Panc1 (cell line): ENCODE results near the gene TUBGCP3. TPM values are rescaled to one million over a fixed set of nuclear protein-coding genes. Genes with fewer than 3 reads are reported as not detected.

Experiments
- ATAC-seq: fragments of 200-7000 bp; cut with Tn5 transposase; 2 replicates; pipeline ENCODE4 v1.9.1; 2020; ENCODE audit warnings: mild to moderate bottlenecking, moderate library complexity
- BruUV-seq: library from RNA; stranded (reverse); fragments of 400-500 nt; replicated peaks from 2 replicates; lab custom pipeline; 2021; lab: Mats Ljungman, UMichigan
- CTCF ChIA-PET: fragments of 300-600 bp; sonication (Branson Sonifier 250); formaldehyde crosslinking; loops from one replicate; lab custom pipeline; 2022; ENCODE audit warnings: antibody characterized with exemption; lab: Charles Lee
- POLR2A ChIA-PET: fragments of 300-600 bp; sonication (Branson Sonifier 250); formaldehyde crosslinking; loops from one replicate; lab custom pipeline; 2022; ENCODE audit warnings: antibody characterized with exemption; lab: Charles Lee
- DNase-seq: peaks from one replicate; pipeline ENCODE4 v3.0.0-alpha.2; 2010; ENCODE audit warnings: low read depth, low spot score
- H3K27ac ChIP-seq: 2 replicates; pipeline ENCODE4 v1.5.1; 2011; ENCODE audit warnings: mild to moderate bottlenecking, low read length, inconsistent platforms
- H3K27me3 ChIP-seq: fragments of 200-500 bp; sonication (Bioruptor generic); 2 replicates; pipeline ENCODE4 v1.6.0; 2014; ENCODE audit warnings: low read length, inconsistent platforms; ENCODE audit not compliant: control insufficient read depth, insufficient read depth
- H3K36me3 ChIP-seq: fragments of 200-500 bp; sonication (Bioruptor generic); 2 replicates; pipeline ENCODE4 v1.5.1; 2014; ENCODE audit warnings: inconsistent platforms, mild to moderate bottlenecking, low read length, moderate library complexity; ENCODE audit not compliant: control insufficient read depth, insufficient read depth
- H3K4me1 ChIP-seq: 2 replicates; pipeline ENCODE4 v1.5.1; 2011; ENCODE audit warnings: inconsistent platforms, mild to moderate bottlenecking, low read length, moderate library complexity; ENCODE audit not compliant: control insufficient read depth, insufficient read depth
- H3K4me3 ChIP-seq, 2 experiments: 2 replicates each; pipeline ENCODE4 v1.5.1; 2011 to 2012; ENCODE audit warnings: low read depth in 2 of 2, low read length in 2 of 2, mild to moderate bottlenecking in 2 of 2, inconsistent platforms in 1 of 2, moderate library complexity in 1 of 2
- H3K9me3 ChIP-seq: fragments of 200-500 bp; sonication (Bioruptor generic); 2 replicates; pipeline ENCODE4 v1.5.1; 2014; ENCODE audit warnings: low read depth, mild to moderate bottlenecking, inconsistent platforms, low read length, moderate library complexity; ENCODE audit not compliant: control insufficient read depth, insufficient read depth
- CTCF ChIP-seq: fragments of 450-650 bp; IDR thresholded peaks from 2 replicates; pipeline ENCODE4 v1.5.1; 2017; ENCODE audit warnings: mild to moderate bottlenecking
- POLR2AphosphoS5 ChIP-seq: IDR thresholded peaks from 2 replicates; pipeline ENCODE4 v1.6.1; 2012; ENCODE audit warnings: mild to moderate bottlenecking, low read depth, low read length, moderate library complexity
- SIN3A ChIP-seq: IDR thresholded peaks from 2 replicates; pipeline ENCODE4 v1.6.1; 2012; ENCODE audit warnings: low read depth, mild to moderate bottlenecking, low read length, moderate library complexity, borderline replicate concordance; ENCODE audit not compliant: insufficient read depth
- TCF7L2 ChIP-seq: IDR thresholded peaks from 2 replicates; pipeline ENCODE4 v1.6.1; 2011; ENCODE audit warnings: mild to moderate bottlenecking, low read depth, low read length, inconsistent platforms
- in situ Hi-C: cut with HindIII; loops from 2 replicates; pipeline ENCODE4 v1.10.0; 2016; ENCODE audit warnings: low sequenced_read_pairs, low pct_unique_long_range_greater_than_20kb
- intact Hi-C: fragments of 100-400 bp; cut with micrococcal nuclease; formaldehyde crosslinking; loops from one replicate; pipeline ENCODE4 v1.10.0; 2022; ENCODE audit not compliant: unreplicated experiment
- total RNA-seq: library from RNA; stranded (reverse); gene quantifications from one replicate; pipeline ENCODE4 v1.2.1, GENCODE V29; 2021; ENCODE audit not compliant: unreplicated experiment
- TF ChIP-seq, protein P1 (sequence below), 2 experiments: IDR thresholded peaks; 2 replicates each; pipeline ENCODE4 v1.6.1; 2011 to 2012; ENCODE audit warnings: low read depth in 2 of 2, control low read depth in 1 of 2, low read length in 1 of 2, mild to moderate bottlenecking in 1 of 2, moderate library complexity in 1 of 2; ENCODE audit not compliant: insufficient read depth in 1 of 2

Gene TUBGCP3
- total RNA-seq, 1 experiment from 2014 or later, result 28.4 TPM

- DNase-seq, result no peak
- no peak for ATAC-seq
- intact Hi-C loops (no loop called here), in situ Hi-C loops (no loop called here)
- Histone ChIP-seq H3K9me3 (no peaks in the 10 kb centered on the region), H3K27me3 (no peaks in the 10 kb centered on the region), H3K27ac (no peak overlapping the region), H3K4me3 (no peak overlapping the region), H3K4me1 (no peaks in the 10 kb centered on the region), H3K36me3 (no peaks in the 10 kb centered on the region)
- BruUV-seq, result no TSS peak
- TF ChIP-seq CTCF, result no peak
- no peak for TF ChIP-seq SIN3A
- TF ChIP-seq, protein P1, sequence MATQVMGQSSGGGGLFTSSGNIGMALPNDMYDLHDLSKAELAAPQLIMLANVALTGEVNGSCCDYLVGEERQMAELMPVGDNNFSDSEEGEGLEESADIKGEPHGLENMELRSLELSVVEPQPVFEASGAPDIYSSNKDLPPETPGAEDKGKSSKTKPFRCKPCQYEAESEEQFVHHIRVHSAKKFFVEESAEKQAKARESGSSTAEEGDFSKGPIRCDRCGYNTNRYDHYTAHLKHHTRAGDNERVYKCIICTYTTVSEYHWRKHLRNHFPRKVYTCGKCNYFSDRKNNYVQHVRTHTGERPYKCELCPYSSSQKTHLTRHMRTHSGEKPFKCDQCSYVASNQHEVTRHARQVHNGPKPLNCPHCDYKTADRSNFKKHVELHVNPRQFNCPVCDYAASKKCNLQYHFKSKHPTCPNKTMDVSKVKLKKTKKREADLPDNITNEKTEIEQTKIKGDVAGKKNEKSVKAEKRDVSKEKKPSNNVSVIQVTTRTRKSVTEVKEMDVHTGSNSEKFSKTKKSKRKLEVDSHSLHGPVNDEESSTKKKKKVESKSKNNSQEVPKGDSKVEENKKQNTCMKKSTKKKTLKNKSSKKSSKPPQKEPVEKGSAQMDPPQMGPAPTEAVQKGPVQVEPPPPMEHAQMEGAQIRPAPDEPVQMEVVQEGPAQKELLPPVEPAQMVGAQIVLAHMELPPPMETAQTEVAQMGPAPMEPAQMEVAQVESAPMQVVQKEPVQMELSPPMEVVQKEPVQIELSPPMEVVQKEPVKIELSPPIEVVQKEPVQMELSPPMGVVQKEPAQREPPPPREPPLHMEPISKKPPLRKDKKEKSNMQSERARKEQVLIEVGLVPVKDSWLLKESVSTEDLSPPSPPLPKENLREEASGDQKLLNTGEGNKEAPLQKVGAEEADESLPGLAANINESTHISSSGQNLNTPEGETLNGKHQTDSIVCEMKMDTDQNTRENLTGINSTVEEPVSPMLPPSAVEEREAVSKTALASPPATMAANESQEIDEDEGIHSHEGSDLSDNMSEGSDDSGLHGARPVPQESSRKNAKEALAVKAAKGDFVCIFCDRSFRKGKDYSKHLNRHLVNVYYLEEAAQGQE (IDR thresholded peaks at IDR 0.05; ENCODE audit: insufficient read depth in 1 of 2, low read depth in 2 of 2, low read length in 1 of 2), result no peak
- TF ChIP-seq TCF7L2, result no peak
- no peak for TF ChIP-seq POLR2AphosphoS5
- POLR2A ChIA-PET, result no interaction called here
- CTCF ChIA-PET, result no interaction called here
Observed at GRCh38 chr13:112479389-112479788, 108.6 kb downstream of the TUBGCP3 start.

DNA sequence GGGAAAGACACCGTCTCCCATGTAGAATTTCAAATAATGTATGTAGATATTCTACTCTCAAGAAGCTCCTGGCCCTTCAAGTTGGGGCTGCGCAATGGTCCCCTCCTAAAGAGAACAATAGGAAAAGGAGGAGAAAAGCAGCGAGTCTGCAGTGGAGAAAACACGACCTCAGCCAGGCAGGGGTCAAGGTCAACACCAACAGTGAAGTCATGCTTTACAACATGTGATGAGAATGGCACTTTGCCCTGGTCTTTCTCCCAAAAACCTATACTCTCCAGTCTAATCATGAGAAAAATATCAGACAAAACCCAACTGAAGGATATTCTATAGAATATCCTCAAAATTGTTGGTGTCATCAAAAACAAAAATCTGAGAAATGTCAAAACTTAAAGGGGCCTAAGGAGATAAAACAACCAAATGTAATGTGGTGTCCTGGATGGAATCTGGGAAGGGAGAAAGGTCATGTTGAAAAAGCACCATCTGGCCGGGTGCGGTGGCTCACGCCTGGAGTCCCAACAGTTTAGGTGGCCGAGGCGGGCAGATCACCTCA lies 110.8 kb downstream of the TUBGCP3 start:
- POLR2A ChIA-PET, result no interaction called here
- CTCF ChIA-PET, result no interaction called here

More for the DNA sequence above, 110.8 kb downstream of the TUBGCP3 start:
- DNase-seq, result no peak
- no peak for TF ChIP-seq POLR2AphosphoS5
- TF ChIP-seq CTCF, result no peak
- no peak for TF ChIP-seq TCF7L2
- TF ChIP-seq, protein P1 (IDR thresholded peaks at IDR 0.05; ENCODE audit: insufficient read depth in 1 of 2, low read depth in 2 of 2, low read length in 1 of 2), result no peak
- no peak for TF ChIP-seq SIN3A
- H3K36me3 ChIP-seq, result no peaks in the 10 kb centered on the region
- no peak overlapping the region for H3K27ac ChIP-seq
- no peak for ATAC-seq
- H3K4me3 ChIP-seq, result no peak overlapping the region
- in situ Hi-C loops (no loop called here), intact Hi-C loops (no loop called here)
- BruUV-seq, result no TSS peak
- H3K4me1 ChIP-seq, result no peaks in the 10 kb centered on the region
- H3K27me3 ChIP-seq, result no peaks in the 10 kb centered on the region
- no peaks in the 10 kb centered on the region for H3K9me3 ChIP-seq
